ENCODE results near the gene CCDC134. TPM values are rescaled to one million over a fixed set of nuclear protein-coding genes. Genes with fewer than 3 reads are reported as not detected.

Gene CCDC134
- total RNA-seq, 4 donors from 2014 or later = 3.8 to 8.9 (median 5.4) TPM

DNA sequence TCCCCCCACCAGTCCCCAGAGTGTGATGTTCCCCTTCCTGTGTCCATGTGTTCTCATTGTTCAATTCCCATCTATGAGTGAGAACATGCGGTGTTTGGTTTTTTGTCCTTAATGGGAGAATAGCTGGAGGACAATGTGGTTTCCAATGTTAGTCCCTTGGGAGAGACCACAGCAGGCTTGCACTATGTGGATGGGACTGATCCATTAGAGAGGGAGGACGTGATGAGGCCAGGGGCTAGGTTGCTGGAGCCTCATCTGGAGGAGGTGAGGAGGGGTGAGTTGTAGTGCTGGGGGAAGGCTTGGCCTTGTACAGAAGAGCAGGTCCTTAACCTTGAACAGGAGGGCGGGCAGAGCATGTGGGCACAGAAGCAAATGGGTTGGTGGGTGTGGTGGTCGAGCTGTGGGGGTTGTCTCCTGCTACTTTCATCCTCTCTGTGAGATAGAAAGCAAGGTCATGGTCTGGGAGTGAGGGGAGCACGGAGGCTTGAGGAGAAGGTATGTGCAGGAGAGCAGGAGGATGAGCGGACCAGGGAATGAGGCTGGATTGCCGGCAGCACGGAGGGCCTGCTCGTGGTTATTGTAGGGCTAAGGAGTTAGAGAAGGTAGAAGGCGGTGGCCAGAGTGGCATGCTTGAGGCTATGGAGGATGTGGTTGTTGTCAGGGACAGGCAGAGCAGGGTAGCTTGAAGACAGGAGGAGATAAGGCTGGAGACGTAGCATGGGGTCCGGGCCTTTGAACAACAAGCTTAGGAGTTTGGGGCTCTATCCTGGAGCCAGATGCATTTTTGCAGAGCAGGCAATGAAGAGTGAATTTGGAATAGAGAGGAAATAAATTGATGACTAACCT is 21.2 kb downstream of the CCDC134 start:
- no peak for ATAC-seq
- Histone ChIP-seq H3K4me3 (no peak overlapping the region), H3K36me3 (peaks cover 0 to 30% of the 10 kb centered on the region in 2 donors), H3K4me1 (peaks cover 0 to 18% (median 3%) of the 10 kb centered on the region in 3 donors), H3K27ac (no peak overlapping the region), H3K9me3 (no peaks in the 10 kb centered on the region), H3K27me3 (no peaks in the 10 kb centered on the region)
- TF ChIP-seq POLR2AphosphoS5 (IDR thresholded peaks at IDR 0.05) (no peak), POLR2A (IDR thresholded peaks at IDR 0.05) (no peak), CTCF (IDR thresholded peaks at IDR 0.05) (no peak)
- WGBS, 2 donors (ENCODE audit: low coverage in 1 of 2) = 83% methylated on average over 9 to 11 of the region's 12 CpGs

DNA sequence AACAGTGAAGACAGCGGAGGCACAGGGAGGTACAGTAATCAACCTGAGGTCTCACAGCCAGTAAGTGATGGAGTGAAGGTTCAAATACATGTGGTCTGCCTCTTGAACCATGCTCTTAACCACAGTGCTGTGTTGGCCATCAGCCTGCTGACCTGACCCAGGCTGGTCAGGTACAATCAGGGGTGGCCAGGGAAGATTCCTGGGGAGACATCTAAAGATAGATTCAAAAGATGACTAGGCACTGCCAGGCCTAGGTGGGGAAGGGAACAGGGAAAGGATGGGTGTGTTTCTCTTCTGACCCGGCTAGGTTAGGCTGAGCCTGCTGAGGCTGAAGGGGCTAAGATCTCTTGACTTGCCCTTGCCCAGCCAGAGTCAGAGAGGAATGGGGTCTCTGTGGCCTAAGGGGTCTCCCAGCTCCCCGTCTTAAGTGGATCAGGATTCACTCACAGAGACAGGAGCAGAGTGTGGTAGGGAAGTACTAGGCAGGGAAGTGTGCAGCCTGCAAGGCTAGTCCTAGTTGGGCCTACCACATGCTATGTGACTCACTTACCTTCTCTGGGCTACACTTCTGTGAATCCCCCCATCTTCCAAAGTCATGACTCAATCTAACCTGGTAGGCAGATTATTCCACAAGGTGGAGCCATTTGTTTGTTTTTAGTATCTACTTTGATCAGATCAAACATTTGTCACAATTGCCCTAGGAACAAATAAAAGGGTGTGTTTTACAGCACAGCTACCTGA is 22.0 kb downstream of the CCDC134 start:
- TF ChIP-seq POLR2A (IDR thresholded peaks at IDR 0.05) (no peak), POLR2AphosphoS5 (IDR thresholded peaks at IDR 0.05) (no peak), CTCF (IDR thresholded peaks at IDR 0.05) (peak in 3 of 4 experiments; percentile 55 to 61 (median 57)), EP300 (IDR thresholded peaks at IDR 0.05) (no peak)
- WGBS, 2 donors (ENCODE audit: low coverage in 1 of 2) = 82 to 100% methylated on average over 2 of the region's 3 CpGs
- peaks cover 0 to 25% of the 10 kb centered on the region in 2 donors for H3K36me3 ChIP-seq
- no peak for ATAC-seq
- peaks cover 0 to 20% (median 3%) of the 10 kb centered on the region in 3 donors for H3K4me1 ChIP-seq
- no peak overlapping the region for H3K27ac ChIP-seq
- H3K4me3 ChIP-seq = no peak overlapping the region
- no peaks in the 10 kb centered on the region for H3K27me3 ChIP-seq
- no peaks in the 10 kb centered on the region for H3K9me3 ChIP-seq

DNA sequence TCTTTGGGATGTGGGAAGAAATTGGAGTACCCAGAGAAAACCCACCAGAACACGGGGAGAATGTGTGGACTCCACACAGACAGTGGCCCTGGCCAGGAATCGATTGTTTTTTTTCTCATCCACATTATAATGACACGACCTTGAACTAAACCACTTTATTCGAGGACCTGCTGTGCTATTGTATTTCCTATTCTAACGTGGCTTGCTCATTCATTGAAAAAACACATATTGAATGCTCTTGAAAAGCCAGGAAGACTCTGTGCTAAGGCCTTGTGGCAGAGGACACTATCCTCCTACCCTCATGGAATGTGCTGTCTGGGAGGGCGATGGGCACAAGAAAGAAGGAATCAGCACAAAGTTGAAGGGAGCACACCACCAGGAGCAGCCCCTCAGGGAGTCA is 23.3 kb downstream of the CCDC134 start:
- H3K4me1 ChIP-seq = peaks cover 0 to 20% (median 3%) of the 10 kb centered on the region in 3 donors
- H3K4me3 ChIP-seq = no peak overlapping the region
- ATAC-seq = no peak
- H3K27ac ChIP-seq = no peak overlapping the region
- no peaks in the 10 kb centered on the region for H3K27me3 ChIP-seq
- no peaks in the 10 kb centered on the region for H3K9me3 ChIP-seq
- TF ChIP-seq CTCF (IDR thresholded peaks at IDR 0.05) (no peak), POLR2A (IDR thresholded peaks at IDR 0.05) (no peak), POLR2AphosphoS5 (IDR thresholded peaks at IDR 0.05) (no peak), EP300 (IDR thresholded peaks at IDR 0.05) (no peak)
- H3K36me3 ChIP-seq = peaks cover 0 to 21% of the 10 kb centered on the region in 2 donors
- WGBS, 2 donors (ENCODE audit: low coverage in 1 of 2) = 72 to 81% methylated on average over 5 of the region's 6 CpGs

DNA sequence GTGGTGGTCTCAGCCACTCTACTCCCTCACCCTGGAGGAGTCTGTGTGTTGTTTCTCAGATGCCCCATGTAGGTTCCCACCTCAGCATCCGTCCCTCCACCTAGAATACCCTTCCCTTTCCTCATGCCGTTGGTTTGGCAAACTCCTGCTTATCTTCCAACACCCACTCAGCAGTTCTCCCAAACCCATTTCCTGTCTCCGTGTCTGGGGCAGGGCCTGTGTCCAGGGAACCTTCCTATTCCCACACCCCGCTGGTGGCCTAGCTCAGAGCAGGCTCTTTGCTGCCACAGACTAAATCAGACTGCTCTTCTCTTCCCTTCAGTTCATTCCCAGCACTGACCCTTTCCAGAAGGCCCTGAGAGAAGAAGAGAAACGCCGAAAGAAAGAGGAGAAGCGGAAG is 24.9 kb downstream of the CCDC134 start:
- Histone ChIP-seq H3K9me3 (no peaks in the 10 kb centered on the region), H3K4me1 (peaks cover 0 to 20% (median 3%) of the 10 kb centered on the region in 3 donors), H3K27me3 (no peaks in the 10 kb centered on the region), H3K4me3 (no peak overlapping the region), H3K27ac (peak overlapping the region in 1 of 4 donors; percentile 46), H3K36me3 (peaks cover 0 to 11% of the 10 kb centered on the region in 2 donors)
- no peak for ATAC-seq
- TF ChIP-seq CTCF (IDR thresholded peaks at IDR 0.05) (no peak), EP300 (IDR thresholded peaks at IDR 0.05) (no peak), POLR2AphosphoS5 (IDR thresholded peaks at IDR 0.05) (no peak), POLR2A (IDR thresholded peaks at IDR 0.05) (no peak)
- 0 to 50% methylated on average over 1 to 5 of the region's 7 CpGs for WGBS, 2 donors (ENCODE audit: low coverage in 1 of 2)
